HepG2 (cell line): Measurements from ENCODE around the gene NGFR. TPM values are rescaled to one million over a fixed set of nuclear protein-coding genes. Genes with fewer than 3 reads are reported as not detected.

Experiments used
- ARID5B ChIP-seq: IDR thresholded peaks from 2 replicates; pipeline ENCODE4 v1.4.0; 2020; ENCODE audit warnings: mild to moderate bottlenecking, missing genetic modification reagents
- CREB1 ChIP-seq, 2 experiments: fragments of 450-650 bp in 1 of 2; IDR thresholded peaks; 2 replicates each; pipeline ENCODE4 v1.6.1; 2016 to 2017; ENCODE audit warnings: control low read depth in 1 of 2, mild to moderate bottlenecking in 1 of 2, missing compliant biosample characterization in 1 of 2, missing genetic modification characterization in 1 of 2
- FOXP1 ChIP-seq, 2 experiments: fragments of 450-650 bp in 1 of 2; IDR thresholded peaks; 2 replicates each; pipeline ENCODE4 v1.6.1; 2017 to 2018; ENCODE audit warnings: antibody characterized with exemption in 1 of 2
- IKZF1 ChIP-seq: fragments of 450-650 bp; IDR thresholded peaks from 2 replicates; pipeline ENCODE4 v1.7.1; 2016
- MIER2 ChIP-seq: IDR thresholded peaks from 2 replicates; pipeline ENCODE4 v1.6.1; 2016; ENCODE audit warnings: missing biosample characterization, missing genetic modification reagents
- NFYB ChIP-seq: sonication (generic); formaldehyde crosslinking; IDR thresholded peaks from 2 replicates; pipeline ENCODE4 v1.4.0; 2020; ENCODE audit warnings: missing genetic modification reagents
- NKX3-1 ChIP-seq: sonication (generic); formaldehyde crosslinking; IDR thresholded peaks from 2 replicates; pipeline ENCODE4 v1.5.0; 2020; ENCODE audit warnings: missing genetic modification reagents
- NPAS2 ChIP-seq: sonication (generic); formaldehyde crosslinking; IDR thresholded peaks from 2 replicates; pipeline ENCODE4 v1.8.0; 2022; ENCODE audit warnings: mild to moderate bottlenecking, missing genetic modification reagents, borderline replicate concordance
- PAXIP1 ChIP-seq: sonication (generic); formaldehyde crosslinking; conservative IDR thresholded peaks from 2 replicates; pipeline ENCODE4 v1.4.0; 2020; ENCODE audit warnings: mild to moderate bottlenecking, missing genetic modification reagents, moderate library complexity
- PBX2 ChIP-seq: IDR thresholded peaks from 2 replicates; pipeline ENCODE4 v1.6.1; 2016; ENCODE audit warnings: control low read depth
- PITX1 ChIP-seq: sonication (generic); formaldehyde crosslinking; IDR thresholded peaks from 2 replicates; pipeline ENCODE4 v1.5.1; 2020; ENCODE audit warnings: mild to moderate bottlenecking, missing genetic modification reagents
- SMC3 ChIP-seq: IDR thresholded peaks from 2 replicates; pipeline ENCODE4 v1.6.1; 2011; ENCODE audit warnings: low read length, improper control_type of control experiment
- SPEN ChIP-seq: sonication (generic); formaldehyde crosslinking; IDR thresholded peaks from 2 replicates; pipeline ENCODE4 v1.5.1; 2020; ENCODE audit warnings: low read depth, mild to moderate bottlenecking, missing genetic modification reagents
- SRSF4 ChIP-seq: fragments of 200-400 bp; formaldehyde crosslinking; IDR thresholded peaks from one replicate; pipeline ENCODE4 v1.6.1; 2018; ENCODE audit warnings: mild to moderate bottlenecking, low read depth, low read length, moderate library complexity; ENCODE audit not compliant: poor library complexity, severe bottlenecking
- TGIF2 ChIP-seq: IDR thresholded peaks from 2 replicates; pipeline ENCODE4 v1.6.1; 2016; ENCODE audit warnings: control low read depth, missing compliant biosample characterization
- TOE1 ChIP-seq: sonication (generic); formaldehyde crosslinking; IDR thresholded peaks from 2 replicates; pipeline ENCODE4 v1.4.0; 2020; ENCODE audit warnings: mild to moderate bottlenecking, missing genetic modification reagents
- ZFP36L1 ChIP-seq: sonication (generic); formaldehyde crosslinking; IDR thresholded peaks from 2 replicates; pipeline ENCODE4 v1.8.0; 2022; ENCODE audit warnings: mild to moderate bottlenecking, missing genetic modification reagents, moderate library complexity
- ZNF501 ChIP-seq: sonication (generic); formaldehyde crosslinking; IDR thresholded peaks from 2 replicates; pipeline ENCODE4 v1.5.1; 2020; ENCODE audit warnings: mild to moderate bottlenecking, moderate library complexity, missing genetic modification reagents
- ZNF512 ChIP-seq: sonication (generic); formaldehyde crosslinking; IDR thresholded peaks from 2 replicates; pipeline ENCODE4 v1.4.0; 2020; ENCODE audit warnings: mild to moderate bottlenecking, missing genetic modification reagents
- ZNF674 ChIP-seq: sonication (generic); formaldehyde crosslinking; IDR thresholded peaks from 2 replicates; pipeline ENCODE4 v1.5.0; 2020; ENCODE audit warnings: low read depth, mild to moderate bottlenecking, missing genetic modification reagents
- ZNF772 ChIP-seq: sonication (generic); formaldehyde crosslinking; IDR thresholded peaks from 2 replicates; pipeline ENCODE4 v1.5.0; 2020; ENCODE audit warnings: mild to moderate bottlenecking, missing genetic modification reagents
- polyA plus RNA-seq, 8 experiments: library from polyadenylated mRNA; depleted of rRNA in 3 of 8; stranded (reverse) in 7 of 8; unstranded in 1 of 8; fragments of >200 nt; fragmentation: Illumina TruSeq in 4 of 8; extraction: Trizol in 4 of 8; gene quantifications; 2 replicates each; pipeline versions ENCODE4 v1.2.1 to v1.2.3, GENCODE V29; 2011 to 2016; ENCODE audit warnings: low read depth in 4 of 8, missing spikeins in 1 of 8, mixed read lengths in 1 of 8; ENCODE audit not compliant: insufficient read depth in 1 of 8
- total RNA-seq, 5 experiments: library from RNA; depleted of rRNA; stranded (reverse); fragments of >200 nt; fragmentation: Illumina TruSeq; extraction: Trizol; gene quantifications; 2 replicates each; pipeline ENCODE4 v1.2.3, GENCODE V29; 2016; ENCODE audit warnings: low read depth in 1 of 5

Gene NGFR
- total and polyA plus RNA-seq, 2 of the 13 experiments (the other 11 are each of a cell fraction or from before 2014, with no cell fraction given): 1.1 to 1.8 TPM

GRCh38 chr17:49515196-49515770, 20.2 kb downstream of the NGFR start (continued):
- TF ChIP-seq ARID5B: peak; percentile 64
- no peak for TF ChIP-seq SRSF4
- no peak for TF ChIP-seq PBX2
- peak; percentile 86 for TF ChIP-seq ZNF772 (CRISPR knock-in tag)
- peak; percentile 84; the same call in 1 of the 2 replicates for TF ChIP-seq SPEN (CRISPR knock-in tag)
- TF ChIP-seq NKX3-1 (CRISPR knock-in tag): no peak
- TF ChIP-seq TOE1 (CRISPR knock-in tag): 0 out of 2 replicates have a peak, but pooled peaks have one; percentile 43
- TF ChIP-seq SMC3: no peak
- peak; percentile 55; the same call in 1 of the 2 replicates for TF ChIP-seq MIER2
- no peak for TF ChIP-seq ZFP36L1
- TF ChIP-seq ZNF512 (CRISPR knock-in tag): peak; percentile 82
- no peak for TF ChIP-seq CREB1 (IDR thresholded peaks at IDR 0.05)
- no peak for TF ChIP-seq CREB1 (CRISPR knock-in tag; IDR thresholded peaks at IDR 0.05)
- peak; percentile 73 for TF ChIP-seq TGIF2 (CRISPR knock-in tag)
- TF ChIP-seq PITX1 (CRISPR knock-in tag): no peak
- TF ChIP-seq NPAS2 (CRISPR knock-in tag): no peak
- TF ChIP-seq NFYB: no peak
- no peak for TF ChIP-seq IKZF1
- TF ChIP-seq ZNF501: peak; percentile 67; the same call in 1 of the 2 replicates
- 0 out of 2 replicates have a peak, but pooled peaks have one; percentile 20 for TF ChIP-seq PAXIP1 (CRISPR knock-in tag)
- TF ChIP-seq FOXP1 (IDR thresholded peaks at IDR 0.05): no peak
- no peak for TF ChIP-seq FOXP1 (CRISPR knock-in tag; IDR thresholded peaks at IDR 0.05)
- TF ChIP-seq ZNF674: no peak
